IMR-90 (cell line): Measurements from ENCODE around the gene TNP1. TPM values are rescaled to one million over a fixed set of nuclear protein-coding genes. Genes with fewer than 3 reads are reported as not detected.
A peak's percentile ranks its signal among the peaks of the same experiment; 100 is the strongest.

Experiments used
- ATAC-seq: fragments of 200-7000 bp; cut with Tn5 transposase; 2 replicates; pipeline ENCODE4 v1.9.1; 2020; ENCODE audit warnings: low read depth, mild to moderate bottlenecking, moderate library complexity
- BruUV-seq: library from RNA; stranded (reverse); fragments of 400-500 nt; replicated peaks from 2 replicates; lab custom pipeline; 2021; lab: Mats Ljungman, UMichigan
- CTCF ChIA-PET: fragments of 300-600 bp; formaldehyde crosslinking; extraction: SDS; loops from one replicate; lab custom pipeline; 2021; ENCODE audit warnings: antibody characterized with exemption; lab: Yijun Ruan, JAX
- POLR2A ChIA-PET: fragments of 300-600 bp; sonication (Branson Sonifier 250); formaldehyde crosslinking; loops from one replicate; lab custom pipeline; 2022; ENCODE audit warnings: antibody characterized with exemption; ENCODE audit not compliant: unreplicated experiment; lab: Charles Lee
- DNase-seq: peaks from one replicate; pipeline ENCODE4 v3.0.0; 2013
- H2AFZ ChIP-seq: replicated peaks from 2 replicates; pipeline ENCODE3; 2013; ENCODE audit warnings: low read length, mild to moderate bottlenecking; ENCODE audit not compliant: poor library complexity
- H2AK5ac ChIP-seq: 2 replicates; pipeline ENCODE4 v1.6.1; 2013; ENCODE audit warnings: low read depth, low read length, inconsistent platforms
- H2AK9ac ChIP-seq: replicated peaks from 2 replicates; pipeline ENCODE3; 2013; ENCODE audit warnings: mild to moderate bottlenecking, low read depth, low read length, moderate library complexity; ENCODE audit not compliant: poor library complexity
- H2BK120ac ChIP-seq: 2 replicates; pipeline ENCODE4 v1.6.1; 2013; ENCODE audit warnings: low read depth, low read length, inconsistent platforms
- H2BK15ac ChIP-seq: 3 replicates; pipeline ENCODE4 v1.6.1; 2013; ENCODE audit warnings: low read depth, low read length, inconsistent platforms
- H2BK20ac ChIP-seq: 2 replicates; pipeline ENCODE4 v1.6.1; 2013; ENCODE audit warnings: low read depth, mild to moderate bottlenecking, inconsistent platforms, low read length, moderate library complexity
- H2BK5ac ChIP-seq: 2 replicates; pipeline ENCODE4 v1.6.1; 2013; ENCODE audit warnings: mild to moderate bottlenecking, low read depth, low read length, inconsistent platforms; ENCODE audit not compliant: poor library complexity, severe bottlenecking
- H3K14ac ChIP-seq: replicated peaks from 2 replicates; pipeline ENCODE4 v1.6.1; 2013; ENCODE audit warnings: low read depth, low read length, inconsistent platforms
- H3K18ac ChIP-seq: 2 replicates; pipeline ENCODE4 v1.6.1; 2013; ENCODE audit warnings: low read depth, low read length, control low read depth
- H3K23ac ChIP-seq: 2 replicates; pipeline ENCODE4 v1.6.1; 2013; ENCODE audit warnings: low read depth, low read length, inconsistent platforms
- H3K27ac ChIP-seq: 2 replicates; pipeline ENCODE4 v1.5.1; 2013; ENCODE audit warnings: mild to moderate bottlenecking, control low read depth, low read length; ENCODE audit not compliant: insufficient read depth
- H3K27me3 ChIP-seq: 2 replicates; pipeline ENCODE4 v1.6.1; 2013; ENCODE audit warnings: low read length; ENCODE audit not compliant: control insufficient read depth, insufficient read depth
- H3K36me3 ChIP-seq: 2 replicates; pipeline ENCODE4 v1.6.1; 2013; ENCODE audit warnings: low read length, mixed read lengths; ENCODE audit not compliant: control insufficient read depth, insufficient read depth
- H3K4ac ChIP-seq: 2 replicates; pipeline ENCODE4 v1.6.1; 2013; ENCODE audit warnings: low read depth, low read length, inconsistent platforms
- H3K4me1 ChIP-seq: 2 replicates; pipeline ENCODE4 v1.6.1; 2013; ENCODE audit warnings: low read length, mixed read lengths; ENCODE audit not compliant: control insufficient read depth, insufficient read depth
- H3K4me2 ChIP-seq: 2 replicates; pipeline ENCODE4 v1.6.1; 2013; ENCODE audit warnings: low read depth, mild to moderate bottlenecking, control low read depth, low read length, moderate library complexity
- H3K4me3 ChIP-seq: 2 replicates; pipeline ENCODE4 v1.5.1; 2013; ENCODE audit warnings: low read depth, mild to moderate bottlenecking, control low read depth, low read length, moderate library complexity; ENCODE audit not compliant: insufficient read depth
- H3K56ac ChIP-seq: 2 replicates; pipeline ENCODE4 v1.6.1; 2013; ENCODE audit warnings: low read length, inconsistent platforms; ENCODE audit not compliant: insufficient read depth; ENCODE audit errors: extremely low read depth
- H3K79me1 ChIP-seq, 2 experiments: 2 replicates each; pipeline ENCODE4 v1.6.1; 2013; ENCODE audit warnings: low read length in 2 of 2, inconsistent platforms in 1 of 2, low read depth in 1 of 2
- H3K9ac ChIP-seq: 2 replicates; pipeline ENCODE4 v1.6.1; 2013; ENCODE audit warnings: low read depth, low read length, control low read depth
- H3K9me1 ChIP-seq: 2 replicates; pipeline ENCODE4 v1.6.1; 2013; ENCODE audit warnings: low read length, inconsistent platforms; ENCODE audit not compliant: insufficient read depth
- H3K9me3 ChIP-seq: 2 replicates; pipeline ENCODE4 v1.6.1; 2013; ENCODE audit warnings: low read length; ENCODE audit not compliant: control insufficient read depth, insufficient read depth
- H4K20me1 ChIP-seq: 2 replicates; pipeline ENCODE4 v1.6.1; 2013; ENCODE audit warnings: low read length, inconsistent platforms; ENCODE audit not compliant: insufficient read depth
- H4K5ac ChIP-seq: 2 replicates; pipeline ENCODE4 v1.6.1; 2013; ENCODE audit warnings: mild to moderate bottlenecking, low read depth, low read length, control low read depth
- H4K8ac ChIP-seq, 2 experiments: 2 replicates each; pipeline ENCODE4 v1.6.1; 2013; ENCODE audit warnings: low read depth in 2 of 2, low read length in 2 of 2, control low read depth in 1 of 2, inconsistent platforms in 1 of 2
- H4K91ac ChIP-seq: 2 replicates; pipeline ENCODE4 v1.6.1; 2013; ENCODE audit warnings: low read depth, low read length, inconsistent platforms; ENCODE audit not compliant: insufficient read depth
- CHD1 ChIP-seq: IDR thresholded peaks from 2 replicates; pipeline ENCODE4 v1.6.1; 2012; ENCODE audit warnings: low read depth, low read length, improper control_type of control experiment
- ELK1 ChIP-seq: fragments of 150-350 bp; IDR thresholded peaks from 2 replicates; pipeline ENCODE4 v1.6.1; 2016; ENCODE audit warnings: low read depth, mild to moderate bottlenecking, low read length, moderate library complexity, borderline replicate concordance
- FOS ChIP-seq: fragments of 150-350 bp; IDR thresholded peaks from 2 replicates; pipeline ENCODE4 v1.6.1; 2016; ENCODE audit warnings: low read depth, low read length
- MAFK ChIP-seq: IDR thresholded peaks from 2 replicates; pipeline ENCODE4 v1.6.1; 2012; ENCODE audit warnings: low read depth, low read length, improper control_type of control experiment
- RAD21 ChIP-seq: IDR thresholded peaks from 2 replicates; pipeline ENCODE4 v1.6.1; 2012; ENCODE audit warnings: low read length, improper control_type of control experiment
- SMC3 ChIP-seq: fragments of 150-350 bp; IDR thresholded peaks from 2 replicates; pipeline ENCODE4 v1.6.1; 2016; ENCODE audit warnings: low read depth, mild to moderate bottlenecking, antibody characterized with exemption, low read length, moderate library complexity
- USF2 ChIP-seq: fragments of 150-350 bp; IDR thresholded peaks from 2 replicates; pipeline ENCODE4 v1.6.1; 2017; ENCODE audit warnings: mild to moderate bottlenecking, antibody characterized with exemption, low read length, low read depth
- WGBS, 2 experiments: methylation state at CpG; one replicate each; pipeline versions ENCODE4 v1.1.5 to v1.1.7; 2013; ENCODE audit warnings: missing lambda C conversion rate in 2 of 2; ENCODE audit not compliant: insufficient read length in 1 of 2; ENCODE audit errors: extremely low coverage in 2 of 2; 5-methylcytosine and 5-hydroxymethylcytosine counted together
- dilution Hi-C: fragments of 300-500 bp; cut with HindIII; formaldehyde crosslinking; loops from one replicate; pipeline ENCODE4 v1.14.3; 2018; ENCODE audit warnings: low sequenced_read_pairs; ENCODE audit not compliant: unreplicated experiment
- in situ Hi-C: fragments of 300-500 bp; cut with MboI; formaldehyde crosslinking; loops from 3 replicates; pipeline ENCODE4 v1.14.3; 2019; ENCODE audit warnings: low sequenced_read_pairs, inconsistent platforms, mixed read lengths
- intact Hi-C: fragments of 100-400 bp; cut with micrococcal nuclease; formaldehyde crosslinking; loops from 2 replicates; pipeline ENCODE4 v1.10.0; 2022
- polyA plus RNA-seq, 3 experiments: library from polyadenylated mRNA; depleted of rRNA; stranded (reverse); fragments of >200 nt; gene quantifications; 2 replicates each; pipeline ENCODE4 v1.2.3, GENCODE V29; 2012; ENCODE audit warnings: low replicate concordance in 1 of 3
- total RNA-seq: library from RNA; depleted of rRNA; stranded (reverse); fragments of >200 nt; gene quantifications from 2 replicates; pipeline ENCODE4 v1.2.3, GENCODE V29; 2012

Gene TNP1
- total and polyA plus RNA-seq, 2 of the 4 experiments (the other 2 are of a cell fraction), result not detected

- Histone ChIP-seq H3K4me1 (peaks cover 5% of the 10 kb centered on the region; the same call in 1 of the 2 replicates), H3K79me1 (no peaks in the 10 kb centered on the region), H3K4ac (no peak overlapping the region), H2BK20ac (no peak overlapping the region), H4K91ac (no peak overlapping the region), H3K18ac (no peak overlapping the region), H3K23ac (no peak overlapping the region), H4K5ac (no peak overlapping the region), H3K9ac (no peak overlapping the region), H2AK9ac (no peak overlapping the region), H2BK120ac (no peak overlapping the region), H2AK5ac (no peak overlapping the region), H4K8ac (no peak overlapping the region), H4K20me1 (no peaks in the 10 kb centered on the region), H2BK5ac (no peak overlapping the region), H3K56ac (no peak overlapping the region), H3K36me3 (no peaks in the 10 kb centered on the region), H3K27ac (no peak overlapping the region), H3K4me2 (no peak overlapping the region), H3K27me3 (peaks cover 13% of the 10 kb centered on the region), H3K9me1 (0 out of 2 replicates have a peak, but pooled peaks cover 4% of the 10 kb centered on the region), H2BK15ac (no peak overlapping the region), H3K4me3 (no peak overlapping the region), H3K14ac (no peak overlapping the region), H3K9me3 (no peaks in the 10 kb centered on the region), H2AFZ (no peak overlapping the region)
- ChIA-PET CTCF (interaction anchor here (0.5 to 0.6 kb wide), 2 partner anchors 352 to 762 kb away, joined by 4 read pairs; no protein-coding TSS in a partner anchor), POLR2A (no interaction called here)
- no TSS peak for BruUV-seq
- DNase-seq (peak; percentile 63), ATAC-seq (peak; percentile 80)
- WGBS, 2 experiments, result no CpG with 5 or more reads among the region's 4 CpGs
- intact Hi-C loops, result no loop called here
- dilution Hi-C loops, result no loop called here
- in situ Hi-C loops, result no loop called here
- TF ChIP-seq MAFK, result no peak
- TF ChIP-seq RAD21, result no peak
- no peak for TF ChIP-seq ELK1
- no peak for TF ChIP-seq SMC3
- no peak for TF ChIP-seq USF2
- TF ChIP-seq FOS, result no peak
- TF ChIP-seq CHD1, result no peak
Measured at GRCh38 chr2:216829533-216829932, 30.3 kb downstream of the TNP1 start.
